ENCODE measurements around the gene ZBTB16.

ZBTB16 gene

GRCh38 chr11:114237321-114238280 is 178.1 kb downstream of the ZBTB16 start:
- no peaks in the 10 kb centered on the region for H3K9me3 Mint-ChIP-seq (ENCODE audit: low read depth)
- H3K4me1 Mint-ChIP-seq (ENCODE audit: low read depth): no peaks in the 10 kb centered on the region
- peaks cover 2% of the 10 kb centered on the region for H3K36me3 Mint-ChIP-seq
- no peak overlapping the region for H3K4me3 Mint-ChIP-seq
- no peak overlapping the region for H3K27ac Mint-ChIP-seq
- H3K27me3 Mint-ChIP-seq: no peaks in the 10 kb centered on the region

GRCh38 chr11:114239753-114240161 is 180.2 kb downstream of the ZBTB16 start:
- Mint-ChIP-seq H3K27me3 (no peaks in the 10 kb centered on the region), H3K27ac (no peak overlapping the region), H3K4me3 (no peak overlapping the region), H3K36me3 (peaks cover 2% of the 10 kb centered on the region), H3K4me1 (ENCODE audit: low read depth) (no peaks in the 10 kb centered on the region), H3K9me3 (ENCODE audit: low read depth) (no peaks in the 10 kb centered on the region)

GRCh38 chr11:114242032-114242431 is 182.5 kb downstream of the ZBTB16 start:
- Mint-ChIP-seq H3K27ac (no peak overlapping the region), H3K4me1 (ENCODE audit: low read depth) (no peaks in the 10 kb centered on the region), H3K36me3 (peaks cover 2% of the 10 kb centered on the region), H3K9me3 (ENCODE audit: low read depth) (no peaks in the 10 kb centered on the region), H3K4me3 (no peak overlapping the region), H3K27me3 (no peaks in the 10 kb centered on the region)

- Mint-ChIP-seq H3K27ac (no peak overlapping the region), H3K4me3 (no peak overlapping the region), H3K36me3 (peaks cover under 1% of the 10 kb centered on the region), H3K4me1 (ENCODE audit: low read depth) (no peaks in the 10 kb centered on the region), H3K9me3 (ENCODE audit: low read depth) (no peaks in the 10 kb centered on the region), H3K27me3 (no peaks in the 10 kb centered on the region)
These were observed 184.2 kb downstream of the ZBTB16 start for GRCh38 chr11:114243461-114244372.

GRCh38 chr11:114244726-114245394 is 185.3 kb downstream of the ZBTB16 start:
- no peaks in the 10 kb centered on the region for H3K36me3 Mint-ChIP-seq
- no peak overlapping the region for H3K27ac Mint-ChIP-seq
- no peaks in the 10 kb centered on the region for H3K27me3 Mint-ChIP-seq

GRCh38 chr11:114246321-114247069 is 187.0 kb downstream of the ZBTB16 start:
- Mint-ChIP-seq H3K27me3 (no peaks in the 10 kb centered on the region), H3K9me3 (ENCODE audit: low read depth) (no peaks in the 10 kb centered on the region), H3K36me3 (no peaks in the 10 kb centered on the region), H3K27ac (no peak overlapping the region), H3K4me1 (ENCODE audit: low read depth) (no peaks in the 10 kb centered on the region), H3K4me3 (no peak overlapping the region)

More at GRCh38 chr11:114244726-114245394, 185.3 kb downstream of the ZBTB16 start:
- no peaks in the 10 kb centered on the region for H3K9me3 Mint-ChIP-seq (ENCODE audit: low read depth)
- no peaks in the 10 kb centered on the region for H3K4me1 Mint-ChIP-seq (ENCODE audit: low read depth)
- H3K4me3 Mint-ChIP-seq: no peak overlapping the region

- Mint-ChIP-seq H3K27ac (no peak overlapping the region), H3K36me3 (no peaks in the 10 kb centered on the region), H3K9me3 (ENCODE audit: low read depth) (no peaks in the 10 kb centered on the region), H3K4me3 (no peak overlapping the region), H3K27me3 (no peaks in the 10 kb centered on the region), H3K4me1 (ENCODE audit: low read depth) (no peaks in the 10 kb centered on the region)
These were observed 187.7 kb downstream of the ZBTB16 start for GRCh38 chr11:114247070-114247789.

GRCh38 chr11:114250180-114250579 is 190.7 kb downstream of the ZBTB16 start:
- Mint-ChIP-seq H3K36me3 (no peaks in the 10 kb centered on the region), H3K4me1 (ENCODE audit: low read depth) (no peaks in the 10 kb centered on the region), H3K27ac (no peak overlapping the region), H3K27me3 (no peaks in the 10 kb centered on the region), H3K4me3 (no peak overlapping the region), H3K9me3 (ENCODE audit: low read depth) (no peaks in the 10 kb centered on the region)

- no peaks in the 10 kb centered on the region for H3K36me3 Mint-ChIP-seq
- H3K27ac Mint-ChIP-seq: no peak overlapping the region
- no peaks in the 10 kb centered on the region for H3K27me3 Mint-ChIP-seq
- H3K9me3 Mint-ChIP-seq (ENCODE audit: low read depth): no peaks in the 10 kb centered on the region
- H3K4me1 Mint-ChIP-seq (ENCODE audit: low read depth): no peaks in the 10 kb centered on the region
- no peak overlapping the region for H3K4me3 Mint-ChIP-seq
These were observed 191.7 kb downstream of the ZBTB16 start for GRCh38 chr11:114250993-114251814.

GRCh38 chr11:114251815-114252337 is 192.4 kb downstream of the ZBTB16 start:
- H3K27ac Mint-ChIP-seq: no peak overlapping the region
- no peaks in the 10 kb centered on the region for H3K27me3 Mint-ChIP-seq
- H3K4me3 Mint-ChIP-seq: no peak overlapping the region
- H3K4me1 Mint-ChIP-seq (ENCODE audit: low read depth): no peaks in the 10 kb centered on the region
- H3K9me3 Mint-ChIP-seq (ENCODE audit: low read depth): no peaks in the 10 kb centered on the region
- no peaks in the 10 kb centered on the region for H3K36me3 Mint-ChIP-seq

GRCh38 chr11:114252767-114253166 is 193.3 kb downstream of the ZBTB16 start:
- H3K27ac Mint-ChIP-seq: no peak overlapping the region
- no peaks in the 10 kb centered on the region for H3K9me3 Mint-ChIP-seq (ENCODE audit: low read depth)
- no peaks in the 10 kb centered on the region for H3K27me3 Mint-ChIP-seq
- no peaks in the 10 kb centered on the region for H3K36me3 Mint-ChIP-seq
- H3K4me3 Mint-ChIP-seq: no peak overlapping the region
- no peaks in the 10 kb centered on the region for H3K4me1 Mint-ChIP-seq (ENCODE audit: low read depth)

- no peaks in the 10 kb centered on the region for H3K9me3 Mint-ChIP-seq (ENCODE audit: low read depth)
- no peak overlapping the region for H3K4me3 Mint-ChIP-seq
- no peaks in the 10 kb centered on the region for H3K27me3 Mint-ChIP-seq
- H3K36me3 Mint-ChIP-seq: no peaks in the 10 kb centered on the region
- no peak overlapping the region for H3K27ac Mint-ChIP-seq
- H3K4me1 Mint-ChIP-seq (ENCODE audit: low read depth): no peaks in the 10 kb centered on the region
These were observed 194.3 kb downstream of the ZBTB16 start for GRCh38 chr11:114253771-114254170.
